ENCODE data around the gene ARID4B. TPM values are rescaled to one million over a fixed set of nuclear protein-coding genes. Genes with fewer than 3 reads are reported as not detected.

Gene ARID4B
- total and polyA plus RNA-seq, 2 of the 13 experiments (the other 11 are each of a cell fraction or from before 2014, with no cell fraction given) = 9.7 to 24.6 TPM

- Histone ChIP-seq H3K27me3 (ENCODE audit: control insufficient read depth in 1 of 2, insufficient read depth in 2 of 2, low read length in 2 of 2) (no peaks in the 10 kb centered on the region), H3K79me2 (ENCODE audit: insufficient read depth, low read length) (peaks cover 96% of the 10 kb centered on the region), H3K4me2 (ENCODE audit: low read depth, low read length) (peak overlapping the region; percentile 4; the same call in 1 of the 2 replicates), H3K9me3 (ENCODE audit: low read length) (no peaks in the 10 kb centered on the region), H2AFZ (ENCODE audit: low read length) (no peak overlapping the region), H3K4me1 (ENCODE audit: insufficient read depth, low read length) (peaks cover 73% of the 10 kb centered on the region), H4K20me1 (ENCODE audit: insufficient read depth, low read length) (peaks cover 40% of the 10 kb centered on the region), H3K4me3 (replicated peaks in 1 of 3; ENCODE audit: insufficient read depth in 1 of 3, low read depth in 2 of 3, low read length in 3 of 3) (no peak overlapping the region), H3K27ac (ENCODE audit: extremely low read length, insufficient read depth, low read length) (peak overlapping the region; percentile 24), H3K36me3 (replicated peaks in 1 of 2; ENCODE audit: control insufficient read depth in 1 of 2, insufficient read depth in 2 of 2, low read length in 2 of 2) (peaks cover 0 to 11% of the 10 kb centered on the region in 2 experiments; a peak in 4 of 5 replicates), H3K9ac (ENCODE audit: insufficient read depth, low read depth, low read length) (no peak overlapping the region)
- intact Hi-C loops (cut with micrococcal nuclease; ENCODE audit: unreplicated experiment) (no loop called here), in situ Hi-C loops (cut with HindIII; ENCODE audit: extremely low pct_ligation_motif_present, low pct_unique_long_range_greater_than_20kb) (no loop called here)
- ChIA-PET POLR2A (no interaction called here), CTCF (ENCODE audit: low intra/inter-chr PET ratio, low total read pairs) (no interaction called here)
- 67% methylated on average over 2 of the region's 2 CpGs for WGBS (ENCODE audit: low lambda C conversion rate)
- no TSS peak for BruUV-seq (replicated peaks)
- peak; percentile 83 for ATAC-seq
- no peak for TF ChIP-seq PAWR (CRISPR knock-in tag; IDR thresholded peaks at IDR 0.05; ENCODE audit: borderline replicate concordance)
- no peak for TF ChIP-seq MAZ (IDR thresholded peaks at IDR 0.05; ENCODE audit: borderline replicate concordance, low read depth, low read length)
- TF ChIP-seq MAZ (CRISPR knock-in tag; IDR thresholded peaks at IDR 0.05; ENCODE audit: low read depth) = no peak
- TF ChIP-seq CEBPB (IDR thresholded peaks at IDR 0.05; ENCODE audit: borderline replicate concordance, low read depth, low read length) = peak; percentile 87
- TF ChIP-seq, protein P1, sequence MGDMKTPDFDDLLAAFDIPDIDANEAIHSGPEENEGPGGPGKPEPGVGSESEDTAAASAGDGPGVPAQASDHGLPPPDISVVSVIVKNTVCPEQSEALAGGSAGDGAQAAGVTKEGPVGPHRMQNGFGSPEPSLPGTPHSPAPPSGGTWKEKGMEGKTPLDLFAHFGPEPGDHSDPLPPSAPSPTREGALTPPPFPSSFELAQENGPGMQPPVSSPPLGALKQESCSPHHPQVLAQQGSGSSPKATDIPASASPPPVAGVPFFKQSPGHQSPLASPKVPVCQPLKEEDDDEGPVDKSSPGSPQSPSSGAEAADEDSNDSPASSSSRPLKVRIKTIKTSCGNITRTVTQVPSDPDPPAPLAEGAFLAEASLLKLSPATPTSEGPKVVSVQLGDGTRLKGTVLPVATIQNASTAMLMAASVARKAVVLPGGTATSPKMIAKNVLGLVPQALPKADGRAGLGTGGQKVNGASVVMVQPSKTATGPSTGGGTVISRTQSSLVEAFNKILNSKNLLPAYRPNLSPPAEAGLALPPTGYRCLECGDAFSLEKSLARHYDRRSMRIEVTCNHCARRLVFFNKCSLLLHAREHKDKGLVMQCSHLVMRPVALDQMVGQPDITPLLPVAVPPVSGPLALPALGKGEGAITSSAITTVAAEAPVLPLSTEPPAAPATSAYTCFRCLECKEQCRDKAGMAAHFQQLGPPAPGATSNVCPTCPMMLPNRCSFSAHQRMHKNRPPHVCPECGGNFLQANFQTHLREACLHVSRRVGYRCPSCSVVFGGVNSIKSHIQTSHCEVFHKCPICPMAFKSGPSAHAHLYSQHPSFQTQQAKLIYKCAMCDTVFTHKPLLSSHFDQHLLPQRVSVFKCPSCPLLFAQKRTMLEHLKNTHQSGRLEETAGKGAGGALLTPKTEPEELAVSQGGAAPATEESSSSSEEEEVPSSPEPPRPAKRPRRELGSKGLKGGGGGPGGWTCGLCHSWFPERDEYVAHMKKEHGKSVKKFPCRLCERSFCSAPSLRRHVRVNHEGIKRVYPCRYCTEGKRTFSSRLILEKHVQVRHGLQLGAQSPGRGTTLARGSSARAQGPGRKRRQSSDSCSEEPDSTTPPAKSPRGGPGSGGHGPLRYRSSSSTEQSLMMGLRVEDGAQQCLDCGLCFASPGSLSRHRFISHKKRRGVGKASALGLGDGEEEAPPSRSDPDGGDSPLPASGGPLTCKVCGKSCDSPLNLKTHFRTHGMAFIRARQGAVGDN (CRISPR knock-in tag; IDR thresholded peaks at IDR 0.05) = 0 out of 2 replicates have a peak, but pooled peaks have one; percentile 20
- peak; percentile 43; the same call in 1 of the 2 replicates for TF ChIP-seq TFE3 (CRISPR knock-in tag; IDR thresholded peaks at IDR 0.05)
- TF ChIP-seq GATA4 (IDR thresholded peaks at IDR 0.05; ENCODE audit: borderline replicate concordance, low read depth) = no peak
- 0 out of 2 replicates have a peak, but pooled peaks have one; percentile 10 for TF ChIP-seq MED1 (CRISPR knock-in tag; IDR thresholded peaks at IDR 0.05)
- peak; percentile 77 for TF ChIP-seq CEBPG (CRISPR knock-in tag; IDR thresholded peaks at IDR 0.05)
- TF ChIP-seq ZNF121 (CRISPR knock-in tag; IDR thresholded peaks at IDR 0.05) = 0 out of 2 replicates have a peak, but pooled peaks have one; percentile 31
- no peak for TF ChIP-seq ETV6 (CRISPR knock-in tag; conservative IDR thresholded peaks at IDR 0.05)
- peak; percentile 6; the same call in 1 of the 2 replicates for TF ChIP-seq SAP130 (CRISPR knock-in tag; IDR thresholded peaks at IDR 0.05; ENCODE audit: low read depth)
- FAIRE-seq = no peak
- no peak for DNase-seq (ENCODE audit: low spot score)
Observed at GRCh38 chr1:235319255-235319654, 8.7 kb downstream of the ARID4B start.

All from HepG2 (cell line).